GM19452 (cell line): ENCODE data around the gene TMC4.
A peak's percentile ranks its signal among the peaks of the same experiment; 100 is the strongest.
"Not testable (repeated sequence)": the region's sequence is repeated elsewhere in the genome, so short reads cannot be mapped to it uniquely, and the experiment has no call there.

Experiments
- ATAC-seq: cut with Tn5 transposase; IDR thresholded peaks from one replicate; pipeline ENCODE4 v1.9.1; 2021; ENCODE audit not compliant: unreplicated experiment

Gene TMC4

GRCh38 chr19:54204767-54205468, 32.0 kb upstream of the TMC4 start:
- no peak for ATAC-seq

GRCh38 chr19:54203151-54203611, 30.2 kb upstream of the TMC4 start:
- ATAC-seq: no peak

- ATAC-seq: no peak
These were observed 29.0 kb upstream of the TMC4 start for GRCh38 chr19:54201980-54202379.

GRCh38 chr19:54201172-54201701, 28.3 kb upstream of the TMC4 start:
- no peak for ATAC-seq

- ATAC-seq: no peak
These were observed 26.4 kb upstream of the TMC4 start for GRCh38 chr19:54199401-54199800.

- ATAC-seq: no peak
These were observed 24.2 kb upstream of the TMC4 start for GRCh38 chr19:54197121-54197520.

- no peak for ATAC-seq
These were observed 23.6 kb upstream of the TMC4 start for GRCh38 chr19:54196536-54196935.

- ATAC-seq: not testable (repeated sequence)
These were observed 21.5 kb upstream of the TMC4 start for GRCh38 chr19:54194463-54194862.

GRCh38 chr19:54193011-54193410, 20.1 kb upstream of the TMC4 start:
- ATAC-seq: no peak

- ATAC-seq: no peak
These were observed 19.0 kb upstream of the TMC4 start for GRCh38 chr19:54191811-54192453.

- ATAC-seq: peak; percentile 30
These were observed 18.3 kb upstream of the TMC4 start, which contains the start of gene TSEN34 for GRCh38 chr19:54191011-54191810. TSEN34 (plus strand) TSS chr19:54191308; CDS start chr19:54191365, 57 bp downstream.

GRCh38 chr19:54190503-54191010, 17.6 kb upstream of the TMC4 start:
- peak; percentile 43 for ATAC-seq

GRCh38 chr19:54189735-54190502, 17.0 kb upstream of the TMC4 start:
- peak; percentile 44 for ATAC-seq

- ATAC-seq: peak; percentile 18
These were observed 16.3 kb upstream of the TMC4 start, which contains the start of gene MBOAT7 for GRCh38 chr19:54189145-54189734. MBOAT7 (minus strand) TSS chr19:54189580; CDS start chr19:54188508, 1,072 bp downstream.

GRCh38 chr19:54188215-54188871, 15.4 kb upstream of the TMC4 start:
- ATAC-seq: no peak

- ATAC-seq: no peak
These were observed 14.0 kb upstream of the TMC4 start for GRCh38 chr19:54186934-54187381.

GRCh38 chr19:54186351-54186750, 13.4 kb upstream of the TMC4 start:
- no peak for ATAC-seq

GRCh38 chr19:54183431-54183830, 10.5 kb upstream of the TMC4 start:
- no peak for ATAC-seq

GRCh38 chr19:54181894-54182293, 8.9 kb upstream of the TMC4 start:
- ATAC-seq: not testable (repeated sequence)
